Heart right ventricle (tissue), 16 donors: ENCODE measurements around the gene ANKRD28. TPM values are rescaled to one million over a fixed set of nuclear protein-coding genes. Genes with fewer than 3 reads are reported as not detected.

ENCODE experiments used
- ATAC-seq, 8 donors: fragments of 200-7000 bp; cut with Tn5 transposase; one replicate each; pipeline ENCODE4 v1.9.1; 2020; ENCODE audit warnings: mild to moderate bottlenecking in 8 of 8, moderate library complexity in 8 of 8, moderate number of reproducible peaks in 1 of 8
- DNase-seq, 2 donors: peaks; one replicate each; pipeline ENCODE4 v3.0.0-alpha.2; 2020
- H3K27ac ChIP-seq, 10 donors: fragments of 200-600 bp; sonication (generic) in 2 of 10; one replicate each; pipeline versions ENCODE4 v1.5.0 to v1.8.0; 2020 to 2022; ENCODE audit warnings: mild to moderate bottlenecking in 3 of 10
- H3K27me3 ChIP-seq, 7 donors: fragments of 200-600 bp; one replicate each; pipeline ENCODE4 v1.8.0; 2021 to 2022; ENCODE audit warnings: mild to moderate bottlenecking in 2 of 7
- H3K36me3 ChIP-seq, 9 donors: fragments of 200-600 bp; sonication (generic) in 1 of 9; one replicate each; pipeline versions ENCODE4 v1.5.0 to v1.8.0; 2020 to 2022; ENCODE audit warnings: mild to moderate bottlenecking in 2 of 9
- H3K4me1 ChIP-seq, 9 donors: fragments of 200-600 bp; sonication (generic) in 1 of 9; one replicate each; pipeline versions ENCODE4 v1.5.0 to v1.8.0; 2020 to 2022; ENCODE audit warnings: mild to moderate bottlenecking in 4 of 9
- H3K4me3 ChIP-seq, 10 donors: fragments of 200-600 bp; sonication (generic) in 2 of 10; one replicate each; pipeline versions ENCODE4 v1.5.0 to v1.8.0; 2020 to 2022; ENCODE audit warnings: mild to moderate bottlenecking in 7 of 10, moderate library complexity in 2 of 10
- H3K9me3 ChIP-seq, 11 donors: fragments of 200-600 bp in 10 of 11; sonication (generic) in 2 of 11; one replicate each; pipeline versions ENCODE4 v1.5.0 to v1.8.0; 2013 to 2022; ENCODE audit warnings: mild to moderate bottlenecking in 2 of 11, control low read depth in 1 of 11, moderate library complexity in 1 of 11
- WGBS, 2 donors: extraction: QIAGEN DNeasy Blood & Tissue Kit; methylation state at CpG; one replicate each; pipeline ENCODE4 v1.1.7; 2013; ENCODE audit warnings: inconsistent platforms in 1 of 2; 5-methylcytosine and 5-hydroxymethylcytosine counted together
- intact Hi-C, 10 donors: fragments of 100-400 bp; cut with DNase I; formaldehyde crosslinking; loops; one replicate each; pipeline versions ENCODE4 v1.11.1 to v1.14.2; 2022
- polyA plus RNA-seq, 2 donors: library from polyadenylated mRNA; stranded (reverse); fragments of 200-250 nt; gene quantifications; one replicate each; pipeline ENCODE4 v1.2.3, GENCODE V29; 2013
- total RNA-seq, 10 donors: library from RNA; stranded (reverse); fragmentation: NEBNext Ultra II Directional in 3 of 10; extraction: Animal tissue kit (Norgen Biotek cat#: 25700) in 3 of 10; gene quantifications; one replicate each; pipeline versions ENCODE4 v1.2.1 to v1.2.4, GENCODE V29; 2021 to 2023
- TF ChIP-seq, protein P1 (sequence below), 9 donors: fragments of 200-600 bp; sonication (generic) in 2 of 9; IDR thresholded peaks; one replicate each; pipeline versions ENCODE4 v1.5.0 to v1.8.0; 2021 to 2022; ENCODE audit warnings: antibody characterized with exemption in 9 of 9, mild to moderate bottlenecking in 5 of 9, moderate library complexity in 1 of 9
- donor health status: Arrhythmogenic right ventricular cardiomyopathy.
- donor health status: ischemic (EF 13 %, LVEDD 7.1; RV severe dilation, severe dysfunction).
- donor health status: healthy with polysubstance abuse.
- donor health status: DM: no; HTN: yes; CAD: no.
- donor health status: DM: no; HTN: no; CAD: no.
- donor health status: ischemic (EF 25% LVEDD 6.9; RV normal size, moderate dysfunction).
- donor health status: ischemic (EF 25% LVEDD 5.7; RV mildly dilated, moderate dysfunction).
- donor health status: healthy.
- donor health status: DM: yes; HTN: yes; CAD: no.
- donor health status: Ischemic cardiomyopathy.
- donor health status: ischemic (EF 35%, LVEDD 5.7; RV mildly dilated, moderate dysfunction).
- donor health status: nonischemic (EF 11% LVEDD 7.7; RV severe dilation, severe dysfunction).
- donor health status: DM: yes; HTN: yes; CAD: no.
- donor health status: PGD.
- donor health status: ischemic (EF 29% LVEDD 5.4; RV normal size, mild dysfunction).
- donor health status: nonischemic (EF 23%, LVEDD 6.1; RV moderate dilation, normal function).

Gene ANKRD28
- total and polyA plus RNA-seq, 12 donors: 5.9 to 30.8 (median 27.1) TPM

DNA sequence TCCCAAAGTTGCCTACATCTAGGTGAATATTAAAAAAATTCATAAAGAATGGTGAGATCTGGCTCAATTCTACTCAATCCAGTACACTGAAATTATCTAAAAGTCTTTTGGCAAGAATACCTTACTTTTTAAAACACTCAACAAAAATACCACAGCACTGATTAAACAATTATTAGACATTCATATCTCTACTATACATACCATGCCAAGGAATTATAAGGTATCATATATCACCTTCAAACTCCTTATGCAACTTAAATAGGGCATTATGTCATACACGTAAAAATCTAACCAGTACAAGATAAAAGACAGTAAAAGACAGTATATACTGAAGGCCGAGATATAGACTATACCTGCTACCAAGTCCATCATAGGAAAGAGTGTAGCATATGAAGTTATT lies 6.1 kb upstream of the ANKRD28 start:
- DNase-seq (no peak), ATAC-seq (no peak)
- intact Hi-C loops: loop anchor here in 2 of 10 donors (10.0 kb wide), 2 partner anchors 99 to 159 kb away; no protein-coding TSS in a partner anchor
- H3K27me3 ChIP-seq: no peaks in the 10 kb centered on the region
- no peak overlapping the region for H3K4me3 ChIP-seq
- H3K27ac ChIP-seq: no peak overlapping the region
- no peaks in the 10 kb centered on the region for H3K9me3 ChIP-seq
- WGBS, 2 donors: 84 to 85% methylated on average over 2 of the region's 2 CpGs
- peaks cover 0 to 63% (median 10%) of the 10 kb centered on the region in 9 donors for H3K4me1 ChIP-seq
- TF ChIP-seq, protein P1, sequence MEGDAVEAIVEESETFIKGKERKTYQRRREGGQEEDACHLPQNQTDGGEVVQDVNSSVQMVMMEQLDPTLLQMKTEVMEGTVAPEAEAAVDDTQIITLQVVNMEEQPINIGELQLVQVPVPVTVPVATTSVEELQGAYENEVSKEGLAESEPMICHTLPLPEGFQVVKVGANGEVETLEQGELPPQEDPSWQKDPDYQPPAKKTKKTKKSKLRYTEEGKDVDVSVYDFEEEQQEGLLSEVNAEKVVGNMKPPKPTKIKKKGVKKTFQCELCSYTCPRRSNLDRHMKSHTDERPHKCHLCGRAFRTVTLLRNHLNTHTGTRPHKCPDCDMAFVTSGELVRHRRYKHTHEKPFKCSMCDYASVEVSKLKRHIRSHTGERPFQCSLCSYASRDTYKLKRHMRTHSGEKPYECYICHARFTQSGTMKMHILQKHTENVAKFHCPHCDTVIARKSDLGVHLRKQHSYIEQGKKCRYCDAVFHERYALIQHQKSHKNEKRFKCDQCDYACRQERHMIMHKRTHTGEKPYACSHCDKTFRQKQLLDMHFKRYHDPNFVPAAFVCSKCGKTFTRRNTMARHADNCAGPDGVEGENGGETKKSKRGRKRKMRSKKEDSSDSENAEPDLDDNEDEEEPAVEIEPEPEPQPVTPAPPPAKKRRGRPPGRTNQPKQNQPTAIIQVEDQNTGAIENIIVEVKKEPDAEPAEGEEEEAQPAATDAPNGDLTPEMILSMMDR (IDR thresholded peaks at IDR 0.05): no peak
- H3K36me3 ChIP-seq: no peaks in the 10 kb centered on the region

DNA sequence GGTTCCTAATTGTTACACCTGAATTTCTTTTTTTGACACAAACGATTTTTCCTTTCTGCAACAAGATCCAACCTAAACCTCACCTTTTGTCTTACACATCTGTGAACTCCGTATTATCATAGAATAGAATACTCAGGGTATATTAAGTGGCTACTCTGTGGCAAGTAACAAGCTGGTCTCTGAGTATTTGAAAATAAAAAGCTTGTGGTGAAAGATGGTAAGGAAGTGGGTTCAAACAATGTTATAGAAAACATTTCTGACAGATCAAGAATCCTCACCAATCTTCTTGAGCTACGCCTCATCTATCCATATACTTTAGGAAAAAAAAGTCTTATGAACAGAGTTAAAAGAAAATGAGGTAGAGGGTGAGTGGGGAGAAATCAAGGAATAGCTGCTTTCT lies 3.5 kb upstream of the ANKRD28 start:
- intact Hi-C loops: loop anchor here in 2 of 10 donors (10.0 kb wide), 2 partner anchors 96 to 156 kb away; no protein-coding TSS in a partner anchor
- WGBS, 2 donors: 91% methylated on average over 3 of the region's 3 CpGs
- Histone ChIP-seq H3K27ac (peak overlapping the region in 1 of 10 donors; percentile 27), H3K9me3 (no peaks in the 10 kb centered on the region), H3K36me3 (no peaks in the 10 kb centered on the region), H3K4me3 (no peak overlapping the region), H3K27me3 (no peaks in the 10 kb centered on the region), H3K4me1 (peaks cover 0 to 80% (median 34%) of the 10 kb centered on the region in 9 donors)
- ATAC-seq (no peak), DNase-seq (no peak)
- TF ChIP-seq, protein P1 (IDR thresholded peaks at IDR 0.05): no peak

DNA sequence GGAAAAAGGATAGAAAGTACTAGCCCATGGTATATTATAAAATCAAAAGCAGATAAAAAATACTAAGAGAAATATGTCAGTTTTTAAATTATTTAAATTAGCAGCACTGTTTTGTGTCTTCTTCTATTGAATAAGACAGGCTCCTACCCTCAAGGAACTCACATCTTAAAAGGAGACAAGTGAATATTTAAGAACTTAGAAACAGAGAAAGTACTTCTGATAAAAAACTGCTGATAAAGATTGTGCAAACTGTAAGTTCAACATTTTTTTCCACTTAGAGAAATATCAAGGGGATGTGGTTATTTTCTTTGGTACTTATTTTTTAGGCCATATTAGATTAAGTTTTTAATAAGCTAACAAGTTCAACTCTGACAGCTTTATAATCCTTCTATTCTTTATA lies 3.0 kb upstream of the ANKRD28 start:
- no peak for ATAC-seq
- Histone ChIP-seq H3K27me3 (no peaks in the 10 kb centered on the region), H3K4me3 (no peak overlapping the region), H3K4me1 (peaks cover 0 to 80% (median 33%) of the 10 kb centered on the region in 9 donors), H3K27ac (peak overlapping the region in 1 of 10 donors; percentile 22), H3K36me3 (no peaks in the 10 kb centered on the region), H3K9me3 (no peaks in the 10 kb centered on the region)
- no peak for DNase-seq
- TF ChIP-seq, protein P1 (IDR thresholded peaks at IDR 0.05): no peak
- intact Hi-C loops: loop anchor here in 2 of 10 donors (10.0 kb wide), 2 partner anchors 96 to 156 kb away; no protein-coding TSS in a partner anchor

DNA sequence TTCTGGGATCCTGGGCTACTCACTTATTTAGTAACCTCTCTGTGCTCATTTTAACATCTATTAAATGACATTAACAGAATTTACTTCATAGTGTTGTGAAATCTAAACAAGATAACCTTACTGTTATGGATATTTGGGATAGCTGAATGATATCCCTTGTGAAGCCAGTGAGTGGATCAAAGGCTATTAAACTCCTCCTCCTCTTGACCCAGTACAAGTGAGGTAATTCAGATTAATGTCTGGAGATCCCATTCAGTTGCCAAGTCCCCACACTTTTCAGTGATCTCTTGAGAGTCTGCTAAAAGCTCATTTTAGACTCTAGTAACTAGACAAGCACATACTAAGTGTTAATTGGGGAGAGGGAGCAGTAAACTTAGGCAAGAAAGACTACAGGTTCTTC lies 2.5 kb upstream of the ANKRD28 start:
- no peaks in the 10 kb centered on the region for H3K9me3 ChIP-seq
- H3K4me1 ChIP-seq: peaks cover 0 to 80% (median 29%) of the 10 kb centered on the region in 9 donors
- ATAC-seq (peak in 1 of 8 donors; percentile 45), DNase-seq (no peak)
- H3K4me3 ChIP-seq: no peak overlapping the region
- H3K27ac ChIP-seq: peak overlapping the region in 1 of 10 donors; percentile 22
- intact Hi-C loops: loop anchor here in 2 of 10 donors (10.0 kb wide), 2 partner anchors 96 to 156 kb away; no protein-coding TSS in a partner anchor
- H3K36me3 ChIP-seq: no peaks in the 10 kb centered on the region
- TF ChIP-seq, protein P1 (IDR thresholded peaks at IDR 0.05): no peak
- H3K27me3 ChIP-seq: no peaks in the 10 kb centered on the region
